ENCODE data around the gene GH2.

Gene GH2

GRCh38 chr17:63838631-63839171, 43.0 kb downstream of the GH2 start:
- no peak for DNase-seq

DNA sequence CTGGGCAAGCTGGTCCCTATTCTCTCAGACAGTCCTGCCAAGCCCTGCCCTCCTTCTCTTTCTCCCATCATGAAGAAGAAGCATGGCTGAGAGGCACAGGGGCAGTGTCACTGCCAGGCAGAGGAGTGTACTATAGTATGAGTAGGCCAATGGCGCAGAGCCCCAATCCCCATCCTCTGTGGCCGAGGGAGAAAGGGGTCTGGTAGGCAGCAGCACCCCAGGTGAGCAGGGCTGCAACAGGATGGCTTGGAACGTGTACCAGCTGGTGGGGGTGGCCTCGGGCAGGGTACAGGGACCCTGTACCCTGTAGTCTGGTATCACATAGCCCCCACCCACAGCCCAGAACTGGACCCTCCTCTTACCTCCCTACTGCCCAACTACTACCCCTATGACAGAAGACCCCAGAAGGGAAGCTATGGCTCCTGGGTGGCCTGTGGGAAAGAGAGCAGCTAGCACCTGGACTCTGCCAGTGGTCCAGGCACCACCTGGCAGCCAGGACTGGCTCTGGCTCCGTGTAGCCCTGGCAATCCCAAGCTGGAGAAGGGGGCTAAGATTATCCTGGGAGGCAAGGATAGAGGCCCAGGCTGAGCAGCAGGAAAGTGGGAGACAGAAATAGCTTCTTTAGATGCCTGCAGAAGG, 43.7 kb downstream of the GH2 start:
- no peak for DNase-seq

GRCh38 chr17:63837480-63837879, 44.3 kb downstream of the GH2 start:
- DNase-seq: no peak

- no peak for DNase-seq
These were observed 44.9 kb downstream of the GH2 start for GRCh38 chr17:63836811-63837210.

- DNase-seq: no peak
These were observed 46.5 kb downstream of the GH2 start for GRCh38 chr17:63835167-63835720.

DNA sequence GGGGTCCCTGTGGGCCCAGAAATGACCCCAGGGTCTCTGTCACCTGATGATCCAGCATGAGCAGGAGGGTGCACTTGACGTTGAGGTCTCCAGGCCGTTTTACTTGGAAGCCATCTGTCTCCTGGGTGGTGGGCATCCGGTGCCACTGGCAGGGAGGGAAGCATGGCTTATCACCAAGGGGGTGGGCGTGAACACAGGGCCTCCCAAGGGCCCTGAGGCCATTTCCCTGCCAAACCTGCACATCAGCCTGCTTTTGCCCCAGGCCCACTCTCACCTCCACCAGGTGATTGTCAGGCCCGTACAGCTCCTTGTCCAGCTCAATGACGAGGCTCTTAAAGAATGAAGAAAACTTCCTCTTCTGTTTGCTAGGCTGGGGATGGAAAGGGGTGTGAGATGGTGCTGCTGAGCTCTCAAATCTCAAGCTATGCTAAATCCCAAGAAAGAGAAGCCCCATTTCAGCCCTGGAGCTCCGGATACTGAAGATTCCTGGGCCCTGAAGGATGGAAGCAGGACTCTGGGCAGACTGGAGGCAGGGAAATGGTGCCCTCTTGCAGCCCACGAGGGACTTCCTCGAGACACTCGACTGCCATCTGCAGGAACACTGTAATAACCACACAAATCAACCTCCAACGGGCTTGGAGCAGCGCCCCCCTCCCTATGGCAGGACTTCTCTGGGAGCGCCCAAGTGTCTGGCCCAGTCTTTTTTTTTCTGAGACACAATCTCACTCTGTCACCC, 47.1 kb downstream of the GH2 start:
- DNase-seq: no peak

- DNase-seq: no peak
These were observed 47.9 kb downstream of the GH2 start for GRCh38 chr17:63833741-63834373.

GRCh38 chr17:63833026-63833740, 48.6 kb downstream of the GH2 start:
- DNase-seq: no peak

- no peak for DNase-seq
These were observed 49.3 kb downstream of the GH2 start for GRCh38 chr17:63832455-63832854.

DNA sequence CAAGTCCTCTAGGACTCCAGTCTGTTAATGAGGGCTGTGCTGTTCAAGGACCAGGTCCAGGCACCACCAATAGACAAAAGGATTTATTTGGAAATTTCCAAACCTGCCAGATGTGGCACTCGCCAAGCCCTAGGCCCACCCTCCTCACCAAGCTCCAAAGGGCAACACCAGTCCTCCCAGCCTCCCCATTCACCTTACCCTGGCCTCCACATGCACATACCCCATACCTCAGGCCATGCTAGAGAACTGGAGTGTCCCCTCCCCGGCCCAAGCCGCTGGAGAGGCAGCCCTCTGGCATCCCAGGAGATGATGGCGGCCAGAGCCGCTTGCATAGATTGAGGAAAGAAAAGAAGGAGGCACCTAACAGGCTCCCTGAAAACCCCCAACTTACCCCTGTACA, 49.7 kb downstream of the GH2 start:
- no peak for DNase-seq

DNA sequence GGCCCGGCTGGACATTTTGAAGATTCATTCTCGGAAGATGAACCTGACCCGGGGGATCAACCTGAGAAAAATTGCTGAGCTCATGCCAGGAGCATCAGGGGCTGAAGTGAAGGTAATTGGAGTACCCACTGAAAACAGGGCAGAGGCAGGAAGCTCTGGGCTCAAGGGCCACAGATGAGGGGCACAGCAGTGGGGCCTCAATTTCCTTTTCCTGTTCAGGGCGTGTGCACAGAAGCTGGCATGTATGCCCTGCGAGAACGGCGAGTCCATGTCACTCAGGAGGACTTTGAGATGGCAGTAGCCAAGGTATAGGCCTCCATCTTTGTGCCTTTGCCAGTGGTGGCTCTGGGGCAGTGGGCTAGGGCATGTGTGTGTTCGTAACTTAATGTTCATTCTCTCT, 50.2 kb downstream of the GH2 start:
- no peak for DNase-seq

GRCh38 chr17:63830904-63831491, 50.7 kb downstream of the GH2 start:
- DNase-seq: no peak

DNA sequence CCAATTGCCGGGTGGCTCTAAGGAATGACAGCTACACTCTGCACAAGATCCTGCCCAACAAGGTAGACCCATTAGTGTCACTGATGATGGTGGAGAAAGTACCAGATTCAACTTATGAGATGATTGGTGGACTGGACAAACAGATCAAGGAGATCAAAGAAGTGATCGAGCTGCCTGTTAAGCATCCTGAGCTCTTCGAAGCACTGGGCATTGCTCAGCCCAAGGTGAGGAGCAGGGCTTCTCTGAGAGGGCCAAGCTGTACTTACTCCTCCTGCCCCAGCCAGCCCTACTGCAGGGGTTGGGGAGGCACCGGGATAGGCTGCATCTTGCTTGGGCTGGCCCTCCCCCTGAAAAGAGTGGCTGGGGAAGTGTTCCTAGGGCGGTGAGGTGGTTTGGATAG, 51.5 kb downstream of the GH2 start:
- no peak for DNase-seq

Measured in NCI-H774 (cell line).